NT2/D1 (cell line): ENCODE measurements around the gene AANAT.
A peak's percentile ranks its signal among the peaks of the same experiment; 100 is the strongest.

ENCODE experiments used
- DNase-seq: peaks from one replicate; pipeline ENCODE4 v3.0.0-alpha.2; 2011; ENCODE audit warnings: low read depth, low spot score
- H3K27me3 ChIP-seq: 2 replicates; pipeline ENCODE4 v1.6.0; 2011; ENCODE audit warnings: mild to moderate bottlenecking; ENCODE audit not compliant: insufficient read length, insufficient read depth
- H3K36me3 ChIP-seq: 2 replicates; pipeline ENCODE4 v1.6.1; 2011; ENCODE audit warnings: mild to moderate bottlenecking, low read length, mixed read lengths; ENCODE audit not compliant: insufficient read depth, insufficient read length
- H3K4me1 ChIP-seq: 2 replicates; pipeline ENCODE4 v1.5.1; 2011; ENCODE audit not compliant: insufficient read depth, insufficient read length
- H3K4me3 ChIP-seq: 2 replicates; pipeline ENCODE4 v1.5.1; 2011; ENCODE audit warnings: low read depth; ENCODE audit not compliant: insufficient read length
- H3K9ac ChIP-seq: 2 replicates; pipeline ENCODE4 v1.6.0; 2011; ENCODE audit warnings: low read depth; ENCODE audit not compliant: insufficient read length
- H3K9me3 ChIP-seq: 2 replicates; pipeline ENCODE4 v1.5.1; 2011; ENCODE audit warnings: mild to moderate bottlenecking, low read length; ENCODE audit not compliant: insufficient read depth
- SUZ12 ChIP-seq: IDR thresholded peaks from 2 replicates; pipeline ENCODE4 v1.6.1; 2011; ENCODE audit not compliant: insufficient read length, insufficient read depth; ENCODE audit errors: extremely low read depth
- YY1 ChIP-seq: IDR thresholded peaks from 2 replicates; pipeline ENCODE4 v1.6.1; 2011; ENCODE audit not compliant: insufficient read length, insufficient read depth
- ZNF274 ChIP-seq: IDR thresholded peaks from 2 replicates; pipeline ENCODE4 v1.6.1; 2011; ENCODE audit warnings: mild to moderate bottlenecking, low read depth, low read length

AANAT gene

DNA sequence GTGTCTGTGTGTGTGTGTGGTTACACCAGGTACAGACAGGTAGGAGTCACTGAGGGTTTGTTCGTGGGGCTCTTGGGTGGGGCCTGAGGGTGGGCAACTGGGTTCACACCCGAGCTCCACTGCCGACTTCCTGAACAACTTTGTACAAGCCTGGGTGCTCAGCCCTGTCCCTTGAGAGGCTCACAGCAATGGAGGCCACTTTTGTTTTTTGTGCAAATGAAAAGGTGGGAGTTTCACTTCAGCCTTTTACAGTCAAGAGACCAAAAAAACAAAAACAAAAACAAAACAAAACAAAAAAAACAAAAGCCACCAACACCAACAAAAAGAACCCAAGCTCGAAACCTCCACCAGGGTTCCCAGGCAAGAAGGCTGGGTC lies 31.5 kb downstream of the AANAT start:
- Histone ChIP-seq H3K9me3 (no peaks in the 10 kb centered on the region), H3K4me3 (no peak overlapping the region), H3K27me3 (peaks cover 2% of the 10 kb centered on the region), H3K36me3 (peaks cover 35% of the 10 kb centered on the region), H3K4me1 (peaks cover 41% of the 10 kb centered on the region), H3K9ac (peak overlapping the region; percentile 95)
- no peak for TF ChIP-seq ZNF274
- TF ChIP-seq SUZ12: no peak
- TF ChIP-seq YY1: no peak
- no peak for DNase-seq

GRCh38 chr17:76499267-76499667 lies 31.9 kb downstream of the AANAT start:
- peaks cover 32% of the 10 kb centered on the region for H3K36me3 ChIP-seq
- DNase-seq: no peak
- no peak for TF ChIP-seq YY1
- TF ChIP-seq SUZ12: no peak
- no peak for TF ChIP-seq ZNF274
- H3K9ac ChIP-seq: peak overlapping the region; percentile 95
- H3K4me3 ChIP-seq: no peak overlapping the region
- H3K9me3 ChIP-seq: no peaks in the 10 kb centered on the region
- peaks cover 2% of the 10 kb centered on the region for H3K27me3 ChIP-seq
- peaks cover 41% of the 10 kb centered on the region for H3K4me1 ChIP-seq

- no peak for DNase-seq
- Histone ChIP-seq H3K9ac (peak overlapping the region; percentile 95), H3K36me3 (peaks cover 26% of the 10 kb centered on the region), H3K27me3 (peaks cover 2% of the 10 kb centered on the region), H3K4me1 (peaks cover 41% of the 10 kb centered on the region), H3K9me3 (no peaks in the 10 kb centered on the region), H3K4me3 (peak overlapping the region; percentile 91)
- no peak for TF ChIP-seq ZNF274
- no peak for TF ChIP-seq SUZ12
- TF ChIP-seq YY1: no peak
Observed at GRCh38 chr17:76500074-76500746, 32.8 kb downstream of the AANAT start.

GRCh38 chr17:76500747-76501017 lies 33.3 kb downstream of the AANAT start:
- peaks cover 21% of the 10 kb centered on the region for H3K36me3 ChIP-seq
- H3K9ac ChIP-seq: peak overlapping the region; percentile 95
- peaks cover 2% of the 10 kb centered on the region for H3K27me3 ChIP-seq
- no peak for TF ChIP-seq SUZ12
- TF ChIP-seq YY1: no peak
- no peak for TF ChIP-seq ZNF274
- peak overlapping the region; percentile 91 for H3K4me3 ChIP-seq
- no peaks in the 10 kb centered on the region for H3K9me3 ChIP-seq
- DNase-seq: no peak
- H3K4me1 ChIP-seq: peaks cover 41% of the 10 kb centered on the region

- Histone ChIP-seq H3K36me3 (peaks cover 16% of the 10 kb centered on the region), H3K4me1 (peaks cover 41% of the 10 kb centered on the region), H3K27me3 (peaks cover 2% of the 10 kb centered on the region), H3K4me3 (peak within 1 kb of the TSS; percentile 91), H3K9ac (peak within 1 kb of the TSS; percentile 95), H3K9me3 (no peaks in the 10 kb centered on the region)
- TF ChIP-seq YY1: no peak
- no peak for TF ChIP-seq ZNF274
- no peak for TF ChIP-seq SUZ12
- DNase-seq: peak; percentile 42
Observed at GRCh38 chr17:76501018-76501826, 33.8 kb downstream of the AANAT start, which contains the start of gene RHBDF2. RHBDF2 (minus strand) TSS chr17:76501423; CDS start chr17:76481524, 19,899 bp downstream.

DNA sequence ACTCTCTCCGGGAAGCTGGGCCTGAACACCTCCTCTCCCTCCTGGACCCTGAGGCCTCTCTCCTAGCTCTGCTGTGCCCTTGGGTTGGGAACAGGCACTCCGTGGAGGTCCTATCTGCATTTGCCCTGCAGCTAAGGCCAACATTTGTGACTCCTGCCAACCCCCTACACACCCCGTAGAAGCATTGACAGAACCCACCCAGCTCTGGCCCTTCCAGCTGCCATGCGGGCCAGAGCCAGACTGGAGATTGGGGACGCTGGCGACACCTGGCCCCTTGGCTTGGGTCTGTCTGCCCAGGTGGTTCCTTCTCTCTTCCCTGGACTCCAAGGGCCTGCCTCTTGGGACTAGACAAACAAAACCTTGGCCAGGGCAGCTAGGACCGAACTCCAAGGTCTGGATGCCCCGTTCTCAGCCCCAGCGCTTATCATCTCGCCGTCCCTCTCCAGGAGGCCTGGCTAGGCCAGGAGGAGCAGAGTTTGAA lies 34.5 kb downstream of the AANAT start:
- peak overlapping the region; percentile 13 for H3K4me3 ChIP-seq
- H3K36me3 ChIP-seq: peaks cover 12% of the 10 kb centered on the region
- no peak for DNase-seq
- H3K9ac ChIP-seq: peak overlapping the region; percentile 57
- TF ChIP-seq YY1: no peak
- no peak for TF ChIP-seq ZNF274
- TF ChIP-seq SUZ12: no peak
- H3K9me3 ChIP-seq: no peaks in the 10 kb centered on the region
- H3K4me1 ChIP-seq: peaks cover 46% of the 10 kb centered on the region
- H3K27me3 ChIP-seq: peaks cover 7% of the 10 kb centered on the region

GRCh38 chr17:76502341-76503211 lies 35.2 kb downstream of the AANAT start:
- TF ChIP-seq YY1 (no peak), ZNF274 (no peak), SUZ12 (no peak)
- H3K4me1 ChIP-seq: peaks cover 44% of the 10 kb centered on the region
- H3K9me3 ChIP-seq: no peaks in the 10 kb centered on the region
- peak overlapping the region; percentile 57 for H3K9ac ChIP-seq
- peaks cover 10% of the 10 kb centered on the region for H3K27me3 ChIP-seq
- H3K4me3 ChIP-seq: no peak overlapping the region
- H3K36me3 ChIP-seq: peaks cover 5% of the 10 kb centered on the region
- DNase-seq: no peak
